ENCODE measurements around the gene ARHGDIA. TPM values are rescaled to one million over a fixed set of nuclear protein-coding genes. Genes with fewer than 3 reads are reported as not detected.

The ARHGDIA gene
- total and polyA plus RNA-seq, 2 of the 8 experiments (the other 6 are each of a cell fraction or from before 2014, with no cell fraction given): 62.4 to 217 TPM

DNA sequence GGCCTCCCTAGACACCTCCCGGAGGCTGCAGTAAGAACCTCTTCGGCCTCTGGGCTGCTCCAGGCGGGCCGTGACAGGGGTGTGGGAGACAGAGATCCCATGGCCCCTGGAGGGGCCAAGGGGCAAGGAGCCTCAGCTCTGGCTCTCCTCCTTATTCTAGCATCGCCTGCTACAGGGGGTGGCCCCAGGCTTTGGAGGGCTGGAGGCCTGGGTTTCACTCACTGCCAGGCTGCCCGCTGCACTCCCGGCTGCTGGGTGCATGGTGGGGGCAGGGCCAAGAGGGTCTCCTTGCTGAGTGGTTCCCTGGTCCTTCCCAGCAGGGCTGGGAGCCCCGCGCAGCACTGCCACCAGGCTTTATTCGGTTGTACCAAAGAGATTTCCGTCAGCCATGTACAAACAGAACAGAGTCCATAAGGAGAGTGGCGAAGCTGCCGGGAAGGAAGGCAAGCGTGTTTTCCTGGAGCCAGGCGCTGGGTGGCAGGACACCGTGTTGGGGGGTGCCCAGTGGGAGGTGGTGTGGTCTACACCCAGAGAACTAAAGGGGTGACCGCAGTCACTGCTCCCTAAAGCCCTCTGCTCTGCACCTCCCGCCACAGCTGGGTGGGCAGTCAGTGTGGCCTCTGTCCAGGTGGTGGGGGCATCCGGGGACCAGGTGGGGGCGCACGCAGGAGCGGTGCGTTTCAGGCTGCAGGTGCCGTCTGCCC lies 32.9 kb upstream of the ARHGDIA start:
- Histone ChIP-seq H3K79me2 (ENCODE audit: control insufficient read depth in 1 of 2, insufficient read depth in 2 of 2, low read length in 2 of 2) (no peaks in the 10 kb centered on the region), H3K79me1 (ENCODE audit: low read depth, low read length) (no peaks in the 10 kb centered on the region; the same call in 1 of the 2 replicates), H3K56ac (replicated peaks; ENCODE audit: insufficient read length, low read depth, low read length) (no peak overlapping the region), H2BK12ac (ENCODE audit: low read depth, low read length) (no peak overlapping the region), H2AFZ (ENCODE audit: low read length) (no peak overlapping the region), H3K4me1 (replicated peaks in 1 of 4; ENCODE audit: control insufficient read depth in 3 of 4, insufficient read depth in 4 of 4, low read length in 3 of 4) (peaks cover 0 to 8% (median 2%) of the 10 kb centered on the region in 4 experiments; a peak in 3 of 7 replicates), H3K4me3 (ENCODE audit: extremely low read depth in 1 of 4, insufficient read depth in 2 of 4, low read depth in 3 of 4, low read length in 4 of 4) (no peak overlapping the region), H2BK5ac (ENCODE audit: low read depth, low read length) (no peak overlapping the region), H3K14ac (ENCODE audit: insufficient read length) (no peak overlapping the region), H4K8ac (ENCODE audit: extremely low read depth, insufficient read depth, low read length) (no peak overlapping the region), H3K9ac (replicated peaks in 1 of 4; ENCODE audit: extremely low read depth in 1 of 4, low read depth in 3 of 4, low read length in 3 of 4) (no peak overlapping the region), H3K4ac (replicated peaks; ENCODE audit: insufficient read length, low read depth, low read length) (no peak overlapping the region), H4K91ac (replicated peaks; ENCODE audit: insufficient read length, low read length) (no peak overlapping the region), H2BK20ac (ENCODE audit: low read length) (no peak overlapping the region), H3K4me2 (ENCODE audit: insufficient read depth in 1 of 2, low read depth in 2 of 2, low read length in 2 of 2) (no peak overlapping the region), H3K36me3 (ENCODE audit: control insufficient read depth in 2 of 4, insufficient read depth in 4 of 4, low read length in 3 of 4) (peaks cover 0 to 3% (median 2%) of the 10 kb centered on the region in 4 experiments; a peak in 4 of 8 replicates), H2BK15ac (ENCODE audit: low read length) (no peak overlapping the region), H4K20me1 (replicated peaks in 1 of 2; ENCODE audit: control insufficient read depth in 1 of 2, insufficient read depth in 2 of 2, low read length in 2 of 2) (peaks cover 5 to 14% of the 10 kb centered on the region in 2 experiments), H3K18ac (ENCODE audit: extremely low read depth, low read length) (no peak overlapping the region), H4K5ac (ENCODE audit: insufficient read length, low read depth, low read length) (no peak overlapping the region), H2BK120ac (replicated peaks; ENCODE audit: low read depth, low read length) (no peak overlapping the region), H3K27ac (ENCODE audit: low read depth, low read length) (no peak overlapping the region), H3K23me2 (ENCODE audit: low read depth, low read length) (peaks cover 6% of the 10 kb centered on the region; the same call in 1 of the 2 replicates), H3K27me3 (replicated peaks in 1 of 4; ENCODE audit: control insufficient read depth in 3 of 4, extremely low read depth in 1 of 4, insufficient read depth in 3 of 4, low read length in 3 of 4) (peaks cover 0 to 22% (median 14%) of the 10 kb centered on the region in 4 experiments; a peak in 5 of 7 replicates), H2AK5ac (ENCODE audit: low read depth, low read length) (no peak overlapping the region), H3K23ac (ENCODE audit: insufficient read length) (no peak overlapping the region), H3K9me3 (ENCODE audit: insufficient read depth in 2 of 2, low read depth in 1 of 2, low read length in 1 of 2) (no peaks in the 10 kb centered on the region)
- CTCF ChIA-PET (ENCODE audit: partially characterized antibody): no interaction called here
- DNase-seq (ENCODE audit: low read depth in 1 of 2, low spot score in 2 of 2) (no peak), FAIRE-seq (no peak)
- WGBS, 2 experiments (ENCODE audit: extremely low coverage in 1 of 2, insufficient coverage in 1 of 2, insufficient read length in 1 of 2, insufficient replicate concordance in 2 of 2, low coverage in 1 of 2, low lambda C conversion rate in 2 of 2, missing lambda C conversion rate in 1 of 2): 90% methylated on average over 24 of the region's 24 CpGs; no CpG with 5 or more reads in 1 of the 2 experiments
- TF ChIP-seq POLR2AphosphoS5 (IDR thresholded peaks at IDR 0.05; ENCODE audit: low read depth, low read length) (no peak), TAF7 (optimal IDR thresholded peaks at IDR 0.05; ENCODE audit: borderline replicate concordance, low read depth, low read length) (no peak)
- POLR2A ChIA-PET (ENCODE audit: partially characterized antibody): interaction anchor here (1.0 to 4.0 kb wide), 6 partner anchors 9 to 55 kb away, joined by 3 to 22 read pairs (median 4); partner anchors contain the start of gene MAFG
